ENCODE data around the gene GET4. TPM values are rescaled to one million over a fixed set of nuclear protein-coding genes. Genes with fewer than 3 reads are reported as not detected.

Gene GET4
- total and polyA plus RNA-seq, 10 of the 15 experiments (the other 5 are each of a cell fraction or from before 2014, with no cell fraction given): 0.66 to 73.8 (median 34.0) TPM

DNA sequence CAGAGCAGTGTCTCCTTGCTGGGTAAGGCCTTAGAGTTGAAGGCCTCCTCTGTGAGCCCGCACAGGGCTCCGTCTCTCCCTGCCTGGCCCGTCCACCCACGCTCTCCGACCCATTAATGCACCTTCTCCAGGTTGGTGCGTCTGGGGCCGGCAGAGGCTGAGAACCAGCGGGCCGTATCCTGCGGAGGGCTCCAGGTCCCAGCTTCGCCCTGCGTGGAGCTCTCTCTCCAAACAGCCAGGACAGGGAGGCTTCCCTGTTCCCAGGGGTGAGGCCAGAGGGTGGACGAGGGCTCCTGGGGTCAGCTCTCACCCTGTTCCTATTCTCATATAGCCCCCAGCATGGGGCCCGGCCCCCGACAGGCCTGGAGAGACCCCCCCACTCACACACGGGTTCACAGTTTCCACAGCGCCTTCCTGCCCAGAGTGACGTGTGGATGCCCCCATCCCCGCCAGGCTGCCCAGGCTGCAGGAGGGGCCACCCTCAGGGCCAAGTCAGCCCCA, 34.6 kb downstream of the GET4 start:
- no peak for DNase-seq (ENCODE audit: low read depth, low spot score)
- ChIA-PET CTCF (interaction anchor here (1.6 to 3.9 kb wide), 3 partner anchors 12 to 43 kb away, joined by 6 to 31 read pairs (median 20); partner anchors contain the start of gene ADAP1), SMC1A (ENCODE audit: uncharacterized antibody, unreplicated experiment) (interaction anchor here (1.3 to 4.2 kb wide), 9 partner anchors 10 to 175 kb away, joined by 3 to 31 read pairs (median 9); partner anchors contain the start of gene ADAP1), RAD21 (ENCODE audit: unreplicated experiment) (interaction anchor here (1.2 to 3.1 kb wide), 12 partner anchors 9 to 82 kb away, joined by 4 to 20 read pairs (median 12); no protein-coding TSS in a partner anchor), POLR2A (interaction anchor here (0.5 to 1.9 kb wide), 4 partner anchors 12 to 45 kb away, joined by 3 to 13 read pairs (median 10); no protein-coding TSS in a partner anchor)
- no peaks in the 10 kb centered on the region for H3K27me3 ChIP-seq (replicated peaks in 1 of 2; ENCODE audit: control insufficient read depth in 2 of 2, insufficient read depth in 2 of 2, low read length in 1 of 2)
- H3K9ac ChIP-seq (ENCODE audit: control insufficient read depth, insufficient read depth, low read length): no peak overlapping the region
- H3K27ac ChIP-seq (ENCODE audit: control insufficient read depth, insufficient read depth): peak overlapping the region; percentile 22
- no peaks in the 10 kb centered on the region for H4K20me1 ChIP-seq (ENCODE audit: control insufficient read depth, insufficient read depth)
- WGBS (ENCODE audit: insufficient coverage, insufficient replicate concordance, low lambda C conversion rate, missing lambda C conversion rate): 76% methylated on average over 17 of the region's 19 CpGs
- no peaks in the 10 kb centered on the region; the same call in none of the 2 replicates for H3K79me2 ChIP-seq (ENCODE audit: control insufficient read depth, insufficient read depth, low read length)
- H2AFZ ChIP-seq (ENCODE audit: control insufficient read depth, low read depth, low read length): no peak overlapping the region
- intact Hi-C loops (cut with micrococcal nuclease; ENCODE audit: unreplicated experiment) (loop anchor here (1.0 kb wide), 2 partner anchors 25 to 39 kb away; no protein-coding TSS in a partner anchor), in situ Hi-C loops (cut with MboI) (no loop called here)
- H3K9me3 ChIP-seq (replicated peaks; ENCODE audit: control insufficient read depth, insufficient read depth, low read length): no peaks in the 10 kb centered on the region
- ATAC-seq: no peak
- H3K4me2 ChIP-seq (ENCODE audit: control insufficient read depth, insufficient read depth): no peak overlapping the region
- peaks cover 0 to 5% of the 10 kb centered on the region in 2 experiments; a peak in 2 of 4 replicates for H3K36me3 ChIP-seq (ENCODE audit: control insufficient read depth in 2 of 2, insufficient read depth in 2 of 2, low read length in 1 of 2)
- no peak overlapping the region for H3K4me3 ChIP-seq
- peaks cover 16% of the 10 kb centered on the region for H3K4me1 ChIP-seq (ENCODE audit: control insufficient read depth, insufficient read depth, low read length)
- TF ChIP-seq, protein P1, sequence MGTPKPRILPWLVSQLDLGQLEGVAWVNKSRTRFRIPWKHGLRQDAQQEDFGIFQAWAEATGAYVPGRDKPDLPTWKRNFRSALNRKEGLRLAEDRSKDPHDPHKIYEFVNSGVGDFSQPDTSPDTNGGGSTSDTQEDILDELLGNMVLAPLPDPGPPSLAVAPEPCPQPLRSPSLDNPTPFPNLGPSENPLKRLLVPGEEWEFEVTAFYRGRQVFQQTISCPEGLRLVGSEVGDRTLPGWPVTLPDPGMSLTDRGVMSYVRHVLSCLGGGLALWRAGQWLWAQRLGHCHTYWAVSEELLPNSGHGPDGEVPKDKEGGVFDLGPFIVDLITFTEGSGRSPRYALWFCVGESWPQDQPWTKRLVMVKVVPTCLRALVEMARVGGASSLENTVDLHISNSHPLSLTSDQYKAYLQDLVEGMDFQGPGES (IDR thresholded peaks at IDR 0.05): no peak
- TF ChIP-seq, protein P2, sequence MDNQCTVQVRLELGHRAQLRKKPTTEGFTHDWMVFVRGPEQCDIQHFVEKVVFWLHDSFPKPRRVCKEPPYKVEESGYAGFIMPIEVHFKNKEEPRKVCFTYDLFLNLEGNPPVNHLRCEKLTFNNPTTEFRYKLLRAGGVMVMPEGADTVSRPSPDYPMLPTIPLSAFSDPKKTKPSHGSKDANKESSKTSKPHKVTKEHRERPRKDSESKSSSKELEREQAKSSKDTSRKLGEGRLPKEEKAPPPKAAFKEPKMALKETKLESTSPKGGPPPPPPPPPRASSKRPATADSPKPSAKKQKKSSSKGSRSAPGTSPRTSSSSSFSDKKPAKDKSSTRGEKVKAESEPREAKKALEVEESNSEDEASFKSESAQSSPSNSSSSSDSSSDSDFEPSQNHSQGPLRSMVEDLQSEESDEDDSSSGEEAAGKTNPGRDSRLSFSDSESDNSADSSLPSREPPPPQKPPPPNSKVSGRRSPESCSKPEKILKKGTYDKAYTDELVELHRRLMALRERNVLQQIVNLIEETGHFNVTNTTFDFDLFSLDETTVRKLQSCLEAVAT (IDR thresholded peaks at IDR 0.05): no peak
- TF ChIP-seq WRNIP1 (IDR thresholded peaks at IDR 0.05; ENCODE audit: borderline replicate concordance, low read depth, low read length) (no peak), LARP7 (IDR thresholded peaks at IDR 0.05) (0 out of 2 replicates have a peak, but pooled peaks have one; percentile 0)
- no peak for FAIRE-seq
- no TSS peak for BruUV-seq (replicated peaks)
